ENCODE results near the gene DERA. TPM values are rescaled to one million over a fixed set of nuclear protein-coding genes. Genes with fewer than 3 reads are reported as not detected.

The DERA gene
- total and polyA plus RNA-seq, 11 donors = 19.0 to 44.3 (median 23.8) TPM

DNA sequence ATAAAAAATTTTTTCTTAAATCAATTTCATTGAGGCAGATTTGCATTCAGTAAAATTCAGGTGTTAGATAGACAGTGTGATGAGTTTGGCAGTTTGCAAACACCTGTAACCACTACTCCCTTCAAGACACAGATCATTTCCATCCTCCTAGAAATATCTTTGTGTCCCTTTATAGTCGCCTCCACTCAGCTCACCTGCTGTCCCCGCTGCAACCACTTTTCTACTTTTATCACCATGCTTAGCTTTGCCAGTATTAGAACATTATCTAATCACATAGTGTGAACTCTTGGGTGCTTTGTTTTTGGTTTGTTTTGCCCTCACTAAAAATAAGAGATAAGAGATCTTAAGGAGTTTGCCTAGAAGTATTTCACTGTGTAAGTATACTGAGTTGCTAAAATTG is 73.8 kb downstream of the DERA start:
- TF ChIP-seq CTCF (IDR thresholded peaks at IDR 0.05) (no peak), POLR2A (IDR thresholded peaks at IDR 0.05) (no peak)
- Histone ChIP-seq H3K27ac (no peak overlapping the region), H3K27me3 (no peaks in the 10 kb centered on the region), H3K36me3 (peaks cover 0 to 36% (median 12%) of the 10 kb centered on the region in 9 donors), H3K9me3 (no peaks in the 10 kb centered on the region), H3K4me1 (peaks cover 0 to 25% (median 5%) of the 10 kb centered on the region in 12 donors), H3K4me3 (no peak overlapping the region)
- 76 to 84% (median 82%) methylated on average over 2 of the region's 2 CpGs for WGBS, 4 donors
- DNase-seq (no peak), ATAC-seq (no peak)
- intact Hi-C loops (cut with DNase I) = loop anchor here in 3 of 10 donors (10.0 kb wide), 3 partner anchors 370 to 1660 kb away; no protein-coding TSS in a partner anchor

- Histone ChIP-seq H3K9me3 (no peaks in the 10 kb centered on the region), H3K27me3 (no peaks in the 10 kb centered on the region), H3K27ac (peak overlapping the region in 1 of 12 donors; percentile 30), H3K4me3 (no peak overlapping the region), H3K36me3 (peaks cover 0 to 36% (median 12%) of the 10 kb centered on the region in 9 donors), H3K4me1 (peaks cover 0 to 23% (median 0%) of the 10 kb centered on the region in 12 donors)
- intact Hi-C loops (cut with DNase I) = loop anchor here in 3 of 10 donors (10.0 kb wide), 3 partner anchors 367 to 1657 kb away; no protein-coding TSS in a partner anchor
- WGBS, 4 donors = 58 to 74% (median 67%) methylated on average over 7 to 11 of the region's 11 CpGs
- peak; percentile 97 to 98 (median 97) for ATAC-seq
- peak; percentile 60 to 85 (median 82) for DNase-seq
- TF ChIP-seq POLR2A (IDR thresholded peaks at IDR 0.05) (no peak), CTCF (IDR thresholded peaks at IDR 0.05) (no peak)
Measured at GRCh38 chr12:15987696-15988095, 76.6 kb downstream of the DERA start.

DNA sequence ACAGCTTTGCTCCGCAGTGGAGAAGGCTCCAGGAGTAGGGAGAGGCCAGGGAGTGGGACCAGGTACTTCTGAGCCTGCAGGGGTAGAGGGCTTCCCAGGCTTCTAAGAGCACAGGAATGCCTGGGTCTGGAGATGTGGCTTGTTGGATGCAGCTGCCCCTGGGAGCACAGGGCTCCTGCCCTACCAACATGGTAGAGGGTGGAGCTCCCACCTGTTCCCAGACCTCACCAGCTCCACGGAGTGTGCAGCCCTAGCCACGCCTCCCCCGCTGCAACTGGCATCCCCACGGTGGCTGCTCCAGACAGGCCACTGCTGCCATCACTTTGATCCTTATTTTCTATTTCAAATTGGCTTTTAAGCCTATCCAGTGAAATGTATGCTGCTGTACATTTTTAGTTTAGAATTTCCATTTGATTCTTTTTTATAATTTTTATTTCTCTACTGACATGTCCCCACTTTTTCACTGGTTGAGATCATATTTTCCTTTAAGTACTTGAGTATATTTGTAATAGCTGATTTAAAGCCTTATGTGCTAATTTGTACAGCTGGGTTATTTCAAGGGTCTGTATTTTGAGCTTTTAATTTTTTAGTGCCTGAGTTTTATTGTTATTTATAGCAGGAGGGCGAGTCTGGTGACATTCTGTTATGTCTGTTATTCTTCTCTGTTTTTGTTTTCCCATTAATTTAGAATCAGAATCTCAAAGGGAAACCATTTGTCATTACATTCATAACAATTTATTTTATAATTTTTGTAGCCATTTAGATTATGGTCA is 78.0 kb downstream of the DERA start:
- Histone ChIP-seq H3K4me1 (peaks cover 0 to 16% (median 0%) of the 10 kb centered on the region in 12 donors), H3K36me3 (peaks cover 0 to 30% (median 5%) of the 10 kb centered on the region in 9 donors), H3K9me3 (no peaks in the 10 kb centered on the region), H3K27ac (no peak overlapping the region), H3K27me3 (no peaks in the 10 kb centered on the region), H3K4me3 (no peak overlapping the region)
- TF ChIP-seq CTCF (IDR thresholded peaks at IDR 0.05) = no peak
- DNase-seq (no peak), ATAC-seq (no peak)
- intact Hi-C loops (cut with DNase I) = loop anchor here in 3 of 10 donors (10.0 kb wide), 3 partner anchors 366 to 1656 kb away; no protein-coding TSS in a partner anchor
- 93 to 98% (median 96%) methylated on average over 6 of the region's 6 CpGs for WGBS, 4 donors

GRCh38 chr12:15995801-15996200 is 84.7 kb downstream of the DERA start:
- H3K27ac ChIP-seq = peak overlapping the region in 1 of 12 donors; percentile 16
- DNase-seq (no peak), ATAC-seq (peak in 1 of 4 donors; percentile 27)
- H3K4me3 ChIP-seq = no peak overlapping the region
- 90 to 97% (median 96%) methylated on average over 4 of the region's 4 CpGs for WGBS, 4 donors
- no peaks in the 10 kb centered on the region for H3K9me3 ChIP-seq
- intact Hi-C loops (cut with DNase I) = no loop called here
- peaks cover 0 to 9% (median 0%) of the 10 kb centered on the region in 9 donors for H3K36me3 ChIP-seq
- TF ChIP-seq CTCF (IDR thresholded peaks at IDR 0.05) (no peak), POLR2A (IDR thresholded peaks at IDR 0.05) (no peak)
- no peaks in the 10 kb centered on the region for H3K27me3 ChIP-seq
- peaks cover 0 to 14% (median 2%) of the 10 kb centered on the region in 12 donors for H3K4me1 ChIP-seq
